ENCODE data around the gene BRINP2.

The BRINP2 gene

GRCh38 chr1:177171536-177172123 is 872 bp downstream of the BRINP2 start:
- DNase-seq, result no peak

- DNase-seq, result no peak
Observed at GRCh38 chr1:177172272-177172671, 1.5 kb downstream of the BRINP2 start.

- no peak for DNase-seq
Observed at GRCh38 chr1:177172866-177173265, 2.1 kb downstream of the BRINP2 start.

GRCh38 chr1:177173976-177174375 is 3.2 kb downstream of the BRINP2 start:
- no peak for DNase-seq

- no peak for DNase-seq
Observed at GRCh38 chr1:177174921-177175634, 4.3 kb downstream of the BRINP2 start.

GRCh38 chr1:177181280-177181630 is 10.5 kb downstream of the BRINP2 start:
- DNase-seq, result no peak

GRCh38 chr1:177181631-177182291 is 11.0 kb downstream of the BRINP2 start:
- DNase-seq, result no peak

GRCh38 chr1:177183836-177184235 is 13.1 kb downstream of the BRINP2 start:
- no peak for DNase-seq

- DNase-seq, result no peak
Observed at GRCh38 chr1:177185209-177185608, 14.5 kb downstream of the BRINP2 start.

- no peak for DNase-seq
Observed at GRCh38 chr1:177186639-177187038, 15.9 kb downstream of the BRINP2 start.

- DNase-seq, result no peak
Observed at GRCh38 chr1:177190308-177190970, 19.7 kb downstream of the BRINP2 start.

GRCh38 chr1:177198243-177198642 is 27.5 kb downstream of the BRINP2 start:
- DNase-seq, result no peak

- no peak for DNase-seq
Observed at GRCh38 chr1:177200290-177200689, 29.5 kb downstream of the BRINP2 start.

GRCh38 chr1:177206831-177207355 is 36.1 kb downstream of the BRINP2 start:
- no peak for DNase-seq

GRCh38 chr1:177208920-177209319 is 38.2 kb downstream of the BRINP2 start:
- no peak for DNase-seq

GRCh38 chr1:177209357-177209756 is 38.6 kb downstream of the BRINP2 start:
- DNase-seq, result no peak

- no peak for DNase-seq
Observed at GRCh38 chr1:177210071-177210470, 39.3 kb downstream of the BRINP2 start.

GRCh38 chr1:177211231-177211630 is 40.5 kb downstream of the BRINP2 start:
- no peak for DNase-seq

- DNase-seq, result no peak
Observed at GRCh38 chr1:177216587-177217202, 45.9 kb downstream of the BRINP2 start.

- no peak for DNase-seq
Observed at GRCh38 chr1:177219554-177220458, 49.0 kb downstream of the BRINP2 start.

- DNase-seq, result no peak
Observed at GRCh38 chr1:177223359-177223758, 52.6 kb downstream of the BRINP2 start.

Measured in CD4-positive, alpha-beta T cell treated with Interleukin-21 for 1 hour (primary cell).